H1 (cell line): ENCODE measurements around the gene TNFAIP8. TPM values are rescaled to one million over a fixed set of nuclear protein-coding genes. Genes with fewer than 3 reads are reported as not detected.

Experiments
- CTCF ChIA-PET: fragments of 300-600 bp; sonication (Branson Sonifier 250); formaldehyde crosslinking; loops from one replicate; lab custom pipeline; 2021; ENCODE audit not compliant: partially characterized antibody; lab: Charles Lee
- POLR2A ChIA-PET: fragments of 300-600 bp; sonication (Branson Sonifier 250); formaldehyde crosslinking; loops from one replicate; lab custom pipeline; 2021; ENCODE audit warnings: inconsistent platforms; ENCODE audit not compliant: partially characterized antibody; lab: Charles Lee
- DNase-seq, 2 experiments: peaks; one replicate each; pipeline versions ENCODE4 v3.0.0 to v3.0.0-alpha.2; 2010 to 2022; ENCODE audit warnings: low spot score in 2 of 2, low read depth in 1 of 2, mixed read lengths in 1 of 2
- FAIRE-seq: peaks from 2 replicates; lab custom pipeline; 2011; peaks lifted over from hg19 to GRCh38; lab: Jason Lieb, UNC
- H2AFZ ChIP-seq: 2 replicates; pipeline ENCODE4 v1.8.1; 2012; ENCODE audit warnings: low read length, inconsistent platforms
- H2AK5ac ChIP-seq: 2 replicates; pipeline ENCODE4 v1.6.1; 2013; ENCODE audit warnings: low read depth, low read length
- H2BK120ac ChIP-seq: replicated peaks from 2 replicates; pipeline ENCODE3; 2013; ENCODE audit warnings: low read depth, low read length, inconsistent platforms
- H2BK12ac ChIP-seq: 2 replicates; pipeline ENCODE4 v1.6.1; 2013; ENCODE audit warnings: low read depth, low read length
- H2BK15ac ChIP-seq: 2 replicates; pipeline ENCODE4 v1.6.1; 2013; ENCODE audit warnings: low read length
- H2BK20ac ChIP-seq: 2 replicates; pipeline ENCODE4 v1.6.1; 2013; ENCODE audit warnings: low read length
- H2BK5ac ChIP-seq: 2 replicates; pipeline ENCODE4 v1.6.1; 2013; ENCODE audit warnings: low read depth, low read length
- H3K14ac ChIP-seq: 2 replicates; pipeline ENCODE4 v1.6.1; 2013; ENCODE audit warnings: inconsistent platforms; ENCODE audit not compliant: insufficient read length
- H3K18ac ChIP-seq: 2 replicates; pipeline ENCODE4 v1.6.1; 2013; ENCODE audit warnings: low read length; ENCODE audit errors: extremely low read depth
- H3K23ac ChIP-seq: 2 replicates; pipeline ENCODE4 v1.6.1; 2013; ENCODE audit warnings: inconsistent platforms; ENCODE audit not compliant: insufficient read length
- H3K23me2 ChIP-seq: 2 replicates; pipeline ENCODE4 v1.6.1; 2013; ENCODE audit warnings: low read depth, low read length
- H3K27ac ChIP-seq: 2 replicates; pipeline ENCODE4 v1.6.1; 2011; ENCODE audit warnings: low read depth, low read length, inconsistent platforms
- H3K27me3 ChIP-seq, 4 experiments: replicated peaks in 1 of 4; 1 replicate in 1 of 4; 2 replicates in 3 of 4; pipeline versions ENCODE4 v1.6.1 to v1.8.1; 2011 to 2013; ENCODE audit warnings: low read length in 3 of 4, mild to moderate bottlenecking in 3 of 4, inconsistent platforms in 2 of 4, mixed read lengths in 2 of 4, moderate library complexity in 1 of 4; ENCODE audit not compliant: control insufficient read depth in 3 of 4, insufficient read depth in 3 of 4; ENCODE audit errors: extremely low read depth in 1 of 4
- H3K36me3 ChIP-seq, 4 experiments: 2 replicates each; pipeline versions ENCODE4 v1.6.1 to v1.8.1; 2011 to 2013; ENCODE audit warnings: mild to moderate bottlenecking in 4 of 4, low read length in 3 of 4, moderate library complexity in 2 of 4, control low read depth in 1 of 4, inconsistent platforms in 1 of 4; ENCODE audit not compliant: insufficient read depth in 4 of 4, control insufficient read depth in 2 of 4
- H3K4ac ChIP-seq: replicated peaks from 2 replicates; pipeline ENCODE3; 2013; ENCODE audit warnings: low read length, low read depth, mixed read lengths, inconsistent platforms; ENCODE audit not compliant: insufficient read length
- H3K4me1 ChIP-seq, 4 experiments: replicated peaks in 1 of 4; 1 replicate in 1 of 4; 2 replicates in 3 of 4; pipeline versions ENCODE4 v1.6.1 to v1.8.1; 2011 to 2013; ENCODE audit warnings: low read length in 3 of 4, inconsistent platforms in 2 of 4, mixed read lengths in 1 of 4; ENCODE audit not compliant: insufficient read depth in 4 of 4, control insufficient read depth in 3 of 4
- H3K4me2 ChIP-seq, 2 experiments: 2 replicates each; pipeline versions ENCODE4 v1.6.1 to v1.8.1; 2011 to 2013; ENCODE audit warnings: low read depth in 2 of 2, low read length in 2 of 2, control low read depth in 1 of 2, inconsistent platforms in 1 of 2, mild to moderate bottlenecking in 1 of 2; ENCODE audit not compliant: insufficient read depth in 1 of 2
- H3K4me3 ChIP-seq, 4 experiments: fragments of 200-600, 300-600 bp in 1 of 4; sonication (generic), shearing (Covaris generic), sonication (Bioruptor Twin) in 1 of 4; 2 replicates each; pipeline versions ENCODE4 v1.5.1 to v1.8.1; 2011 to 2016; ENCODE audit warnings: low read length in 4 of 4, low read depth in 3 of 4, control low read depth in 2 of 4, inconsistent platforms in 2 of 4, mild to moderate bottlenecking in 2 of 4, mixed read lengths in 1 of 4, moderate library complexity in 1 of 4; ENCODE audit not compliant: insufficient read depth in 2 of 4; ENCODE audit errors: extremely low read depth in 1 of 4
- H3K56ac ChIP-seq: replicated peaks from 2 replicates; pipeline ENCODE3; 2013; ENCODE audit warnings: low read depth, mild to moderate bottlenecking, mixed read lengths, low read length, inconsistent platforms; ENCODE audit not compliant: insufficient read length
- H3K79me1 ChIP-seq: 2 replicates; pipeline ENCODE4 v1.6.1; 2013; ENCODE audit warnings: low read depth, low read length, control low read depth
- H3K79me2 ChIP-seq, 2 experiments: 2 replicates each; pipeline versions ENCODE4 v1.6.1 to v1.8.1; 2012 to 2013; ENCODE audit warnings: low read length in 2 of 2, mild to moderate bottlenecking in 2 of 2, inconsistent platforms in 1 of 2; ENCODE audit not compliant: insufficient read depth in 2 of 2, control insufficient read depth in 1 of 2
- H3K9ac ChIP-seq, 4 experiments: replicated peaks in 1 of 4; 1 replicate in 1 of 4; 2 replicates in 3 of 4; pipeline versions ENCODE4 v1.6.1 to v1.8.1; 2011 to 2013; ENCODE audit warnings: low read depth in 3 of 4, low read length in 3 of 4, control low read depth in 2 of 4, mild to moderate bottlenecking in 2 of 4, moderate library complexity in 2 of 4, inconsistent platforms in 1 of 4; ENCODE audit errors: extremely low read depth in 1 of 4
- H3K9me3 ChIP-seq, 2 experiments: 2 replicates each; pipeline versions ENCODE4 v1.6.1 to v1.8.1; 2012 to 2013; ENCODE audit warnings: mild to moderate bottlenecking in 2 of 2, moderate library complexity in 2 of 2, control low read depth in 1 of 2, inconsistent platforms in 1 of 2, low read depth in 1 of 2, low read length in 1 of 2, mixed read lengths in 1 of 2; ENCODE audit not compliant: insufficient read depth in 2 of 2
- H4K20me1 ChIP-seq, 2 experiments: replicated peaks in 1 of 2; 2 replicates each; pipeline versions ENCODE3 to v1.8.1; 2011 to 2013; ENCODE audit warnings: inconsistent platforms in 2 of 2, low read length in 2 of 2, mild to moderate bottlenecking in 1 of 2; ENCODE audit not compliant: insufficient read depth in 2 of 2, control insufficient read depth in 1 of 2
- H4K5ac ChIP-seq: 2 replicates; pipeline ENCODE4 v1.6.1; 2013; ENCODE audit warnings: low read length, low read depth, mixed read lengths, inconsistent platforms; ENCODE audit not compliant: insufficient read length
- H4K8ac ChIP-seq: 2 replicates; pipeline ENCODE4 v1.8.0; 2013; ENCODE audit warnings: mild to moderate bottlenecking, moderate library complexity, low read length, inconsistent platforms; ENCODE audit not compliant: insufficient read depth; ENCODE audit errors: extremely low read depth
- H4K91ac ChIP-seq: replicated peaks from 2 replicates; pipeline ENCODE3; 2013; ENCODE audit warnings: low read length, mixed read lengths, inconsistent platforms; ENCODE audit not compliant: insufficient read length
- EGR1 ChIP-seq: IDR thresholded peaks from 2 replicates; pipeline ENCODE4 v1.6.1; 2011; ENCODE audit warnings: low read depth, low read length, borderline replicate concordance
- MAX ChIP-seq: IDR thresholded peaks from 2 replicates; pipeline ENCODE4 v1.6.1; 2012; ENCODE audit warnings: inconsistent platforms
- RXRA ChIP-seq: IDR thresholded peaks from 2 replicates; pipeline ENCODE4 v1.6.1; 2011; ENCODE audit warnings: low read depth, mild to moderate bottlenecking, low read length, moderate library complexity; ENCODE audit not compliant: insufficient read depth
- TBP ChIP-seq: IDR thresholded peaks from 2 replicates; pipeline ENCODE4 v1.6.1; 2011; ENCODE audit warnings: low read depth, low read length, improper control_type of control experiment
- TEAD4 ChIP-seq: IDR thresholded peaks from 2 replicates; pipeline ENCODE4 v1.6.1; 2012; ENCODE audit warnings: low read depth, low read length, inconsistent platforms, mixed read lengths
- WGBS, 2 experiments: shearing (Covaris generic) in 1 of 2; methylation state at CpG; one replicate each; pipeline versions ENCODE4 v1.1.6 to v1.1.7; 2013 to 2015; ENCODE audit warnings: low lambda C conversion rate in 2 of 2, mixed read lengths in 2 of 2, inconsistent platforms in 1 of 2, low coverage in 1 of 2, missing lambda C conversion rate in 1 of 2; ENCODE audit not compliant: insufficient replicate concordance in 2 of 2, insufficient coverage in 1 of 2, insufficient read length in 1 of 2; ENCODE audit errors: extremely low coverage in 1 of 2, missing lambda C conversion rate in 1 of 2; 5-methylcytosine and 5-hydroxymethylcytosine counted together
- polyA plus RNA-seq, 7 experiments: library from polyadenylated mRNA; depleted of rRNA in 3 of 7; stranded (reverse) in 5 of 7; unstranded in 2 of 7; fragments of >200 nt in 5 of 7; fragments of 200-250 nt in 2 of 7; gene quantifications; 1 replicate in 5 of 7; 2 replicates in 1 of 7; 4 replicates in 1 of 7; pipeline versions ENCODE4 v1.2.1 to v1.2.3, GENCODE V29; 2011 to 2013; ENCODE audit warnings: missing spikeins in 2 of 7, mixed read lengths in 2 of 7
- total RNA-seq: library from RNA; stranded (reverse); fragmentation: NEBNext Ultra II Directional; extraction: Animal tissue kit (Norgen Biotek cat#: 25700); gene quantifications from 2 replicates; pipeline ENCODE4 v1.2.1, GENCODE V29; 2021

The TNFAIP8 gene
- total and polyA plus RNA-seq, 2 of the 8 experiments (the other 6 are each of a cell fraction or from before 2014, with no cell fraction given), result 12.4 to 19.3 TPM

- no peaks in the 10 kb centered on the region for H3K23me2 ChIP-seq
- no peaks in the 10 kb centered on the region for H3K36me3 ChIP-seq
- peak in 1 of 2 experiments; percentile 72 for DNase-seq
- no peak overlapping the region; a peak in 1 of 8 replicates for H3K4me3 ChIP-seq
- FAIRE-seq, result no peak
- no peak overlapping the region for H3K4me2 ChIP-seq
- no peak overlapping the region for H3K14ac ChIP-seq
- H3K79me2 ChIP-seq, result no peaks in the 10 kb centered on the region
- H2BK120ac ChIP-seq, result no peak overlapping the region
- TF ChIP-seq TBP, result peak; percentile 37; the same call in 1 of the 2 replicates
- TF ChIP-seq MAX, result 0 out of 2 replicates have a peak, but pooled peaks have one; percentile 12
- no peak for TF ChIP-seq RXRA
- peak; percentile 57; the same call in 1 of the 2 replicates for TF ChIP-seq EGR1
- TF ChIP-seq TEAD4, result peak; percentile 65; the same call in 1 of the 2 replicates
- CTCF ChIA-PET, result interaction anchor here (0.7 to 4.2 kb wide), 2 partner anchors 11 to 16 kb away, joined by 3 to 13 read pairs; no protein-coding TSS in a partner anchor
- H2BK5ac ChIP-seq, result no peak overlapping the region
- no peak overlapping the region for H2AK5ac ChIP-seq
- no peak overlapping the region for H4K91ac ChIP-seq
- no peaks in the 10 kb centered on the region; a peak in 2 of 7 replicates for H3K4me1 ChIP-seq
- H3K79me1 ChIP-seq, result no peaks in the 10 kb centered on the region
- no peak overlapping the region for H2BK12ac ChIP-seq
- no peak overlapping the region for H4K5ac ChIP-seq
- no peak overlapping the region for H2BK15ac ChIP-seq
- H4K20me1 ChIP-seq, result no peaks in the 10 kb centered on the region
- H3K27ac ChIP-seq, result no peak overlapping the region
- H3K9me3 ChIP-seq, result peaks cover 7 to 8% of the 10 kb centered on the region in 2 experiments
- H4K8ac ChIP-seq, result 0 out of 2 replicates have a peak overlapping the region, but pooled peaks have one; percentile 81
- H3K9ac ChIP-seq, result no peak overlapping the region
- H3K27me3 ChIP-seq, result no peaks in the 10 kb centered on the region; a peak in 1 of 7 replicates
- no peak overlapping the region for H2BK20ac ChIP-seq
- no peak overlapping the region for H3K23ac ChIP-seq
- H3K56ac ChIP-seq, result no peak overlapping the region
- H3K4ac ChIP-seq, result no peak overlapping the region
- 60% methylated on average over 13 of the region's 13 CpGs; no CpG with 5 or more reads in 1 of the 2 experiments for whole genome bisulfite sequencing, 2 experiments
- no peak overlapping the region for H2AFZ ChIP-seq
- POLR2A ChIA-PET, result no interaction called here
- H3K18ac ChIP-seq, result no peak overlapping the region
Observed at GRCh38 chr5:119445544-119445943, 89.7 kb downstream of the TNFAIP8 start.
